HT1080 (cell line): Measurements from ENCODE around the gene AFAP1. TPM values are rescaled to one million over a fixed set of nuclear protein-coding genes. Genes with fewer than 3 reads are reported as not detected.
"Not testable (repeated sequence)": the region's sequence is repeated elsewhere in the genome, so short reads cannot be mapped to it uniquely, and the experiment has no call there.

ENCODE experiments used
- DNase-seq: peaks from one replicate; pipeline ENCODE4 v3.0.0-alpha.2; 2015; ENCODE audit warnings: low read depth
- total RNA-seq: library from RNA; depleted of rRNA; stranded (reverse); fragments of >200 nt; shearing (Covaris generic); gene quantifications from 2 replicates; pipeline ENCODE4 v1.2.3, GENCODE V29; 2014

Gene AFAP1
- total RNA-seq, 1 experiment from 2014 or later, result 11.3 TPM

DNA sequence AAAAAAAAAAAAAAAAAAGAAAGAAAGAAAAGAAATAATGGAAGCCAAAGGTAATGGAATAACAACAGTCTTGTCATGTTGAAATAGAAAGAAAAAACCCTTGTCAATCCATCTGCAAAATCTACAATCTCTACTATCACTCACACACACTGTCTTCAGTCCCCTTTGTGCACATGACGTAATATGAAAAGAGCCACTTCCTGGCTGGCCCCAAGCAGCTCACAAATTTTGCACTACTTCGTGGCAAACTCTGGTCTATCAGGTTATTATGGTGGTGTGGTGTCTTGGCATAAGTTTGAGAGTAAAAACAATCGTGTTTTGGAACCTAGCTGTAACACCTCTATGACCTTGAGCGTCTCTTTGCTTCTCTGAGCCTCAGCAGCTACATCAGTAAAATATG lies 8.3 kb upstream of the AFAP1 start:
- no peak for DNase-seq

DNA sequence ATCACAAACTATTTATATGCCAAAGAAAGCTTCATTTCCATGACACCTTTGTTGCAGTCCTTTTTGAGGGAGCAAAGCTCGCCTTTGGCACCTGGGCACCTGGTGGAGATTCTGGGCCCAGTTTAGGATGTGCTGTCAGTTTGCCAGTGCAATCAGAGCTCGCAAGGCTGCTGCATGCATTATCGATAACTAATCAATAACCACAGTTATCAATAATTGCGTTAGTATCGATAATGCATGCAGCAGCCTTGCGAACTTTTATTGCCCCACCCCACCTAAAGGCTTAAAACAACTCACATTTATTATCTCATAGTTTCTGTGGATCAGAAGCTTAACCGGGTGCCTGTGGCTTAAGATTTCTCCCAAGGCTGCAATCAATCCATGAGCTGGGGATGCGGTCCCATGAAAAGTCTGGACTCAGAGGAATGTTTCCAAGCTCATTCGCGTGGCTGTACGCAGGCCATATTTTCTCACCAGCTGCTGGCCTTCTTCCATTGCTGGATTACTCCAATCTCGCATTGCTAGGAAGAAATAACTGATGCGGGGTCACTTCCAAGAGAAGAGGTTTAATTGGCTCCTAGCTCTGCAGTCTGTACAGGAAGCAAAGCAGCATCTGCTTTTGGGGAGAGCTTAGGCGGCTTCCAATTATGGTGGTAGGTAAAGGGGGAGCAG lies 6.2 kb upstream of the AFAP1 start:
- no peak for DNase-seq

DNA sequence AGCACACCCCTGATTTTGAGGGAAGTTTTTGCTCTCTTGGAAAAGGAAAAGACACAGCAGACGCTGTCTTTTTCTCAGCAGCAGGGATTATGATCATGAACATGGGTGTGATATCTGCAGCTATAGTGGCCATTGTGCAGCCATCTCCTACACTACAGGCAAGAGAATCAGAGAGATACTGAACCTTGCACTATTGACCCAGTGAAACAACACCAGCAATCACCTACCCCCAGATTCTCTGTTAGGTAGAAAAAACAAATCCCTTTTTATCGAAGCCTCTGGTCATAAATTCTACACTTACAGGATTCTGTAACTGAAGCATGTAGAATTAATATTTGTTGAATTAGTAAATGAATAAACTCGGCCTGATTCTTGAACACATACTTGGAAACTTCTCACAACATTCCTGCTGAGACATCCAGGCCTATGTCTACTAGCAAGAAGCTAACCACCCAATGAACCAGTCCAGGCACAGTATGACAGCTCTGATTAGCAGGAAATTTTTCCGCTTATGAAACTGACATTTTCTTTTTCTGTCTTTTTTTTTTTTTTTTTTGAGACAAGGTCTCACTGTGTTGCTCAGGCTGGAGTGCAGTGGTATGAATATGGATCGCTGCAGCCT lies 5.0 kb upstream of the AFAP1 start:
- DNase-seq, result no peak

DNA sequence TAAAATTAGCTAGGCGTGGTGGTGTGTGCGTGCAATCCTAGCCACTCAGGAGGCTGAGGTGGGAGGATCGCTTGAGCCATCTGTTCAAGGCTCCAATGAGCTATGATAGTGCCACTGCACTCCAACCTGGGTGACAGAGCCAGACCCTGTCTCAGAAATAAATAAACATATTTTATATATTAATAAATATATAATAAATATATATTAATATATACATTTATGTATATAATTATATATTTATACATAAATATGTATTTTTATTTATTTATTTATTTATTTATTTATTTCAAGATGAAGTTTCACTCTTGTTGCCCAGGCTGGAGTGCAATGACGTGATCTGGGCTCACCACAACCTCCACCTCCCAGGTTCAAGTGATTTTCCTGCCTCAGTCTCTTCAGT lies 4.0 kb upstream of the AFAP1 start:
- DNase-seq, result not testable (repeated sequence)

DNA sequence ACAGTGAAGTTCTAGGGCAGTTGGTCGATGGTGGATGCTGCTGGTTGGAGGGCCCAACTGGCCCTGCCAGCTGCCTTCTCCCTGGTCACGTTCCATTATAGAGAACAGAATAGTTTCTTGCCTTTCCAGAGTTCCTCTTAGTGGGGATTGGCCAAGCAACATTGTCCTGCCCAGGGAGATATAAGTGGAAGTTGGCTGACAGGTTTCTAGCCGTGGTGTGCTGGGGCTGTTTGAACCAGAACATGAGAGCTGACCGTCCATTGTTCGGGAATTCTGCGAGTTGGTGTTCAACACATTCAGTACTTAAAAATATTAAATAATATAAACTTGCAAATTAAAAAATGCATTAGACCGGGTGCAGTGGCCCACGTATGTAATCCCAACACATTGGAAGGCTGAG lies 3.5 kb upstream of the AFAP1 start:
- DNase-seq, result no peak

DNA sequence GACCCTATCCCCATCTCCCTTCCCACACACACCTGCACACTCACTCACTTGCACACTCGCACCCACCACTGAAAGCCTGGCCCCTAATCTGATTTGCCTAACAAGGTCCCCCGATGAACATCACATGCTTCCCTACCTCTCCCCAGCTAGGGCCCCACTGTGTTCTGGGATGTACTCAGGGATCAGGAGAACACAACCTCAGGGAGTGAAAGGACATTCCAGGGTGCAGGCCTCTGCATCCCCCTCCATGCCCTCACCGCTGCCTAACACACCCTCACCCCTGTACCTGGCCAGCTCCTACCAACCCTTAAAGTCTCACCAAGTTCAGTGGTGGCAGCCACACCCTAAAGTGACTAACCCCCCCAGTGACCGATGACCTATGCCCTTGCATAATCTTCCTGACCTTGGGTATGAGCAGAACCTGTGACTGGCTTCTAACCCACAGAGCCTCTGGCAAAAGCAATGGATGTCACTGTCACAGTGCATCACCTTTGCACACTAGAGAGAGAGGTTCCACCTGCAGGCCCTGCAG lies 2.4 kb upstream of the AFAP1 start:
- DNase-seq, result no peak

DNA sequence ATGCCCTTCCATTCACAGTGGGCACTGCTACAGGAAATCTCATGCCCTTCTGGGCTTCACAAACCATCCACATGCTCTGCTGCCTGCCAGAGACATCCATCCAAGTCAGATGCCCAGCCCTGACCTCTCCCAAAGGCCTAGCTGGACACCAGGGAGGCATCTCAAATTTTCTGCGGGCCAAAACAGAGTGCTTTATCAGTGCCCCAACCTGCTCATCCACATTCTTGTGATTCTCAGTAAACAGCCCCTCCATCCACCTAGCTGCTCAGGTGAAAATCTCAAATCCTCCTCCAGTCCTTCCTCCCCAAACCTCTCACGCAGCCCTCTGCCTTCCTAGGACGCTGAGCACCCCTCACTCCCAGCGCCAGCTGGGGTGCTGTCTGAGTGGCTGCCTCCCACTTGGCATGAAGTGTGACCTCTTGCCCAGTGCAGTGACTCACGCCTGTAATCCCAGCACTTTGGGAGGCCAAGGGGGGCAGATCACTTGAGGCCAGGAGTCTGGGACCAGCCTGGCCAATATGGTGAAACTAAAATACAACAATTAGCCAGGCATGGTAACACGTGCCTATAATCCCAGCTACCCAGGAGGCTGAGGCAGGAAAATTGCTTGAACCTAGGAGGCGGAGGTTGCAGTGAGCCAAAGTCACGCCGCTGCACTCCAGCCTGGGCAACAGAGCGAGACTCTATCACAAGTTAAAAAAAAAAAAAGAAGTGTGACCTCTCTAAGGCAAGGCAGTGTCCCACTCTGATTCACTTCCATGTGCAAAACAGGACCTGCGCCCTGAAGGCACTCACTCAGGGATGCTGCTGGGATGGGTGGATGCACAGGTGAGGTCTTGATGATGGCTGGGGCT lies 1.7 kb upstream of the AFAP1 start:
- no peak for DNase-seq

DNA sequence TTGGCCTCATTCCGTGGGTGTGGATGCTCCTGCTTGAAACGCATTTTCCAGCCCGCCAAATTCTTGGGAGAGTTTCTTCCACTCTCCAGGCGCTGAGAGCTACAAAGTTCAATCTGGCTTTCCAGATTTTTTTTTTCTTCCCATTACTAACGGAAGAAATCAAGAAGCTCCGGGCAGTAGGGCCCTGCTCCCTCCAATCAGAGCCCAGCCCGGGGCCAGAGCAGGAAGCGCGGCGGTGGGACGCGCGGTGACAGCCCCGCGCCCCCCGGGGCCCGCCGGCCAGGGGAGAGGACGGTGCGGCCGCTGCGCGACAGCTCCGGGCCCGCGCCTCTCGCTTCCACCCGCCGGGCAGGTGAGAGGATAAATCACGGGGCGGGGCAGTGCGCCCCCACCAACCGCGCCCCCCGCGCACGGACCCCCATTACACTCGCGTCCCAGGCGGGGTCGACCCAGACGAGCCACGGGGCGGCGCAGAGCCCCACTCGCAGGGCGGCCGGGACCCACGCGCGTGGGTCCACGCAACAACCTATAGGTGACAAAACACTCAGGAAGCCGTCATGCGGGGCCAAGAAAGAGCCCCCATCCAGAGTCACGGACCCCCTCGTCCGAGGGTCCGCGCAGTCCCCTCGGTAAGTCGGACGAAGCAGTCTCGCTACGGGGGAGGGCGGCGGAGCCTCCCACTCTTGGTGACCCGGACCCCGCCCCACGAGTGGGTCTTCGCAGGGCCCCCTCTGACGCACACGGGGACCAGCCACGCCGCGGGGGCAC lies 868 bp downstream of the AFAP1 start:
- DNase-seq, result peak; percentile 53

DNA sequence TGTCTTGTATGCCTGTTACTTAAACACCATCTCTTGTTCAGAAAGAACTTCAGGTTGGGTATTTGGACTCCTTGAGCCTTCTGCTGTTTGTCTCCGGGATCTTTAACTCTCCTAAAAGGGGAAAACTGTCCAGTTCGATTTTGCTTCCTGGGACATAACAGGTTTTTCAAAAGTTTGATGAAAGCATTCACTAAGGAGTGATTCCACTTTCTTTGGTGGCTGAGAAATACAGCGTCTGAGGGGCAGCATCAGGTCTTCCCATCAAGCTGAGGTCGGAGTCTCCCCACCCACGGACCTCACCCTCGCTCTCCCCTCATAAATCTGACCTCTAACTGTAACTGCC lies 1.4 kb downstream of the AFAP1 start:
- DNase-seq, result no peak

DNA sequence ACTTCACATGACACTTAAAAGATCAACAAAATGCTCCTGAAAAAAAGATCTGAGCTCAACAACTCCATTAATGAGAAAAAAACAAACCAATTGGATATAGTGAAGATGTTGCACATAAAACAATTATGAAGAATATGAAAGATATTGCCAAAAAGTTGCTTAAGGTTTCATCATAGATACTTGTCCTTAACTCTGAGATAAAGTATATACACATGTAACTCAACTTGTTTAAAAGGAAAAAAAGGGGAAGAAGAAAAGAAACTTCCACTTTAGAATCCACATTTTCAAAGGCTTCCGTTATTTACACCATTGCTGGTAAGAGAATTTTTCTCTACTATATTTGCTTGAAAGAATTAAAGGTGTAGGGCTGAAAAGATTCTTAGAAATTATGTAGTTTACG lies 2.7 kb downstream of the AFAP1 start:
- DNase-seq, result no peak

DNA sequence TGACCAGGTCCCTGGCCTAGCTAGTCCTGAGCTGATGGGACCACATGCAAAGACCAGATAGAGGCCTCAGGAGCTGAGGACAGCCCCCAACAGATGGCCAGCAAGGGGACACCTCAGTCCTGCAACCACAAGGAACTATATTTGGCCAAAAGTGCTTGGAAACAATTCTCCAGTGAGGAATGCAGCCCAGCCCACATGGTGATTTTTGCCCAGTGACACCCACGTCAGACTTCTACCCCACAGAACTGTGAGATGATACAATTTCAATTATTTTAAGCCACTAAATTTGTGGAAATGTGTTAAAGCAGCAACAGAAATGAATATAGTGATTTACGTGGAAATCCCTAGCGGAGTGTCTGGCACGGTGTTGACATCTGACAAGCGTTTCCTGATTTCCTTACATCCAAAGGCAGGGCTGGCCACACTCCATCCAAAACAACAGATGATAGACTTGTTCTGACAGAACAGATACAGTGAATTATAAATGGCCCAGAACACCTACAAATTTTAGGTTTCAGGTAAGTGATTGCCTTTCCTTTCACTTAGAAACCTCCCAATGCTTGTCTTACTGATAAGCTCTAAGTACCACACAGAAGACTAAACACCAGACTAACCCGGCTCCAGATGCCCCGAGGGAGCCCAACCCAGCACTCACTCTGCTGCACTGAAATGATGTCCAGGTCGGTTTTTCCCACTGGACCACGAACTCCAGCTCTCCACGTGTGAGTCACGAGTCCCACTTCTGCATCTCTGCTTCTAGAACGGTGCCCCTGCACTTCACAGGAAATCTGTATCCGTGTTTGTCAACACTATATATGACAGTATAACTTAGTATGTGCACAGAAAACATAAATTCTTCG lies 5.8 kb downstream of the AFAP1 start:
- no peak for DNase-seq

DNA sequence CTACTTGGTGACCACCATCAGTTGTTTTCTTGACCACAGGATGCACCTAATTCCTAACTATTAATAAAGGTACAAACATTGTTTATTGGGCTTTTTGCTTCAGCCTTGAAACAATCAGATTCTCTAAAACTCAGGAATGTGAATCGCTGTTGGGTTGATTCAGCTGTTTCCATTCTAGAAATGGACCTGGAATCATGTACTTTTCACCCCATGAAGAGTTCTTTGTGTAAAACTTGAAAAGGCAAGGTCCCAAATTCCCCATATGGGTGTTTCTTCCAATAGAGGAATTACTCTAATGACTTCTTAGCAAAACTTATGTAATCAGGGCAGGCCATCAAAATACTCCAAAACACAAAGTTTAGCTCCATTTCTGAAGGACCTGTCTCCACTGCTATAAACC lies 7.4 kb downstream of the AFAP1 start:
- no peak for DNase-seq

DNA sequence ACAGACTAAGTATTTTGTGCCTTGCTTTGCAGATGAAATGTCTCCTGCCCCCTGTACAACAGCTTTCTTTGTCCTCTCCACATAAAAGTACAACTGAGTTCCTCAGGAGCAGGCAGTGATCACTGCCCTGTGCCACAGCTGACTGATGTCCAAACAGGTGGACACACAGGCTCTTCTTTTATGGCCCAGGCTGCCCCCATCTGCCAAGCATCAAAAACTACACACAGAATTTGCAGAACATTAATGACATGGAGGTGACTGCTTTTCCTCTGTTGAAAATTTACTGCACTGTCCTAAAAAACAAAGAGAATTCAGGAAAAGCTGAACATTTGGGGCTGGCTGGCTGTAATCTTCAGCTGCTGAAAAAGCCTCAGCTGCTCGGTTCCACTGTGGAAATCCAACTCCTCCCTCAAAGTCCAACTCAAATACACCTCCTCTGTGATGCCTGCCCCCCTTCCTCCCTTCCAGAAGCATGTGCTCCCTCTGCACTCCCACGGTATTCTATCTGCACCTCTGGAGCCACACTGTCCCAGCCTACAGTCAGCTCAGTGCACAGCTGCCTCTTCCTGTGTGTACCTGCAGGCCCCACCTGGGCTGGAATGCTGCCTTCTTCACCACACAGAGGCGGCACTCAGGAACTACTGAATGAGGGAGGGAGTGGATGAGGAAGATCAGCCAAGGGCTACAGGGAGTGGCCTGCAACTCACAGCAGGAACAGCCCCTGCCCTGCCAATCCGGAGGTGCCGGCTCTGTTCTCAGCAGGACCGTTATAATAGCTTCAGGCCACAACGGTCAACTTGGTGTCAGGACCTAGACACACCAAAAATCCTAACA lies 10.3 kb downstream of the AFAP1 start:
- no peak for DNase-seq

DNA sequence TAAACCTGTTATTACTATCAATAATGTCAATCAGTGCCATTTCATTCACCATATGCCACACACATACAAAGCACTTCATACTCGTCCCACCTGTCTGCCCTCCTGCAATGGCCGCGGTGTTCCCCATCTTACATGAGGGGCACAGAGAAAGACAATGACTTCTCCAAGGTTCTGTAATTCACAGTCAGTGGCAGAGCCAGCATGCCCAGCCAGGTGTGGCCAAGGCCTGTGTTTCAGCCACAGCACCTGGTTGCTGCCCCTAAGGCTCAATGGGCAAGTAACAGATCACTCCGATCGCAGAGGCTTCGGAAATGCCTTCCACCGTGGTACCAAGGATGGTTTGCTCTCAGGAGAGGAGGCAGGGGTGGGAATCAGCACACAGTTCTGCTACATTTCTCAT lies 10.9 kb downstream of the AFAP1 start:
- DNase-seq, result no peak

DNA sequence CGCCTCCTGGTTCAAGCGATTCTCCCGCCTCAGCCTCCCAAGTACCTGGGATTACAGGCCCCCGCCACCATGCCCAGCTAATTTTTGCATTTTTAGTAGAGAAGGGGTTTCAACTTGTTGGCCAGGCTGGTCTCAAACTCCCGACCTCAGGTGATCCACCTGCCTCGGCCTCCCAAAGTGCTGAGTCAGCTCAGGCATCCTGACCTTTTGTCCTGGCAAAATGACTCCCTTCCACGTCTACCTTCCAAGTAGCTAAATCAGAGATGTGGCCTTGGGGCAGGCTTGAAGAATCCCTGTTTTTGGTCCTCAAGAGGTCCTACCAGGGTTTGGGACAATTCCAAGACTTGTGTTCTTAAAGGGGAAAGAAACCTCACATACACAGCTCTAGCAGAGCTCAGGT lies 12.8 kb downstream of the AFAP1 start:
- no peak for DNase-seq

DNA sequence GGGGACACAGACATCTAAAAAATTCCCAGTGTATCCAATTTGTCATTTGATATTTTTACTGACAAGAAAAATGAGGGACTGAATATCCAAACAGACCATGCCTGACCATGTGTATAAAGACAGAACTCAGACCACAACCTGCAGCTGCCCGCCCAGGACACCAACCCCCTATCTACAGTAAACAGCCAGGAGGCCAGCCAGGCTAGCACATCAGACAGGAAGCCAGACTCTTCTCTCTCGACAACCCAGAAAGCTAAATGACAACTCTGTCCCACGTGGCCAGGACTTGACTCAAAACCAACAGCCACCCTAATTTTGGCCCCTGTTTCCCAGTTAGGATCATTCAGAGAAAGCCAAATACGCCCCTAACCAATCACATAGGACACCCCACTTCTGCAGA lies 15.1 kb downstream of the AFAP1 start:
- no peak for DNase-seq

DNA sequence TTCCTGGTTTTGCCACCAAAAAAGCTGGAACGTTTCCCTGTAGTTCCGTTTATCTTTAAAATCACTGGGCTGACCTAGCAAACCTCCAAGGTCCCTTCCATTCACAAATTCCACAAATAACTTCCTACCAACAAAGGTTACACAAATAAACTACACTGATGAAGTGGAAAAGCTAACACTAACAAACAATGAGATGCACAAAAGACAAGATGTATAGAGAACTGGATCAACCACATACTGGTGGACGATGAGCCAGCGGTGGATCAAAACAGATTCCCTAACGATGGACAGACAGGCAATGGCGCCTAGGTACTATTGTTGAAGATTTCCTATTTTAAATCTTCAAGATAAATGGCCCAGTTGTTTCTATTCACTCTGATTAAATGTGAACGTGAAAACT lies 15.5 kb downstream of the AFAP1 start:
- DNase-seq, result no peak

DNA sequence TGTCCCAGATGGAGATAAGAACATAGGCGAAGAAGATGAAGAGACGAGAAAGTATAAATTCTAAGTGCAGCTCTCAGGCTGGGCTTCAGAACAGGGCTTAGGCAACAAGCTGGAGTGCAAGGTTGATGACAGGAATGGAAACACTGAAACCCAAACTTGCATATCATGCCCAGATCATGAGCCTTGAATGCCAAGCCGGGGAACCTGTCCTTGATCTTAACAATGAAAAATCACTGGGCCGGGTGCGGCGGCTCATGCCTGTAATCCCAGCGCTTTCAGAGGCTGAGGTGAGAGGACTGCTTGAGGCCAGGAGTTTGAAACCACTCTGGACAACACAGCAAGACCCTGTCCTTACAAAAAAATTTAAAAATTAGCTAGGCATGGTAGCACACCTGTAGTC lies 17.2 kb downstream of the AFAP1 start:
- no peak for DNase-seq

DNA sequence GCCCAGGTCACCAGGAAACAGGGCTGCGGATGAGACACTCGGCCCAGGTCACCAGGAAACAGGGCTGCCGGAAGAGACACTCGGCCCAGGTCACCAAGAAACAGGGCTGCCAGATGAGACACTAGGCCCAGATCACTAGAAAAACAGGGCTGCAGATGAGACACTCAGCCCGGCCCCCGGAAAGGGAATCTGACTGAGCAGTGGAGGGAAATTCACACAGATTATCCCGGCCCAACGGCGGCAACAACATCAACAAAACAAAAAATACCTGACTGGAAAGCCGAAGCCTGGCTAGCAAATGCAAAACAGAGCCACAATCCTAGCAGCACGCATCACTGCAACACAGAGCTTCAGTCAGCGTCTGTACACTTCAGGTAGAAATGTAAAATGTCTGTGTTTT lies 20.7 kb downstream of the AFAP1 start:
- no peak for DNase-seq

DNA sequence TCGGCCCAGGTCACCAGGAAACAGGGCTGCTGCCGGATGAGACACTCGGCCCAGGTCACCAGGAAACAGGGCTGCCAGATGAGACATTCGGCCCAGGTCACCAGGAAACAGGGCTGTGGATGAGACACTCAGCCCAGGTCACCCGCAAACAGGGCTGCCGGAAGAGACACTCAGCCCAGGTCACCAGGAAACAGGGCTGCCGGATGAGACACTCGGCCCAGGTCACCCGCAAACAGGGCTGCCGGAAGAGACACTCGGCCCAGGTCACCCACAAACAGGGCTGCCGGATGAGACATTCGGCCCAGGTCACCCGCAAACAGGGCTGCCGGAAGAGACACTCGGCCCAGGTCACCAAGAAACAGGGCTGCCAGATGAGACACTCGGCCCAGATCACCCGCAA lies 21.5 kb downstream of the AFAP1 start:
- DNase-seq, result not testable (repeated sequence)
